GM13977 (cell line): ENCODE data around the gene CHST15.

Source experiments
- DNase-seq: peaks from one replicate; pipeline ENCODE4 v3.0.0; 2012; ENCODE audit warnings: low spot score
- CTCF ChIP-seq: IDR thresholded peaks from 2 replicates; pipeline ENCODE4 v1.5.1; 2012; ENCODE audit warnings: mild to moderate bottlenecking, control low read depth; ENCODE audit not compliant: insufficient read depth; ENCODE audit errors: extremely low read depth, missing control alignments
- in situ Hi-C: fragments of 300-500 bp; cut with MboI; formaldehyde crosslinking; loops from one replicate; pipeline ENCODE4 v1.12.0; 2022; ENCODE audit warnings: low sequenced_read_pairs, low pct_unique_long_range_greater_than_20kb, mixed read lengths, inconsistent platforms; ENCODE audit not compliant: unreplicated experiment

CHST15 gene

DNA sequence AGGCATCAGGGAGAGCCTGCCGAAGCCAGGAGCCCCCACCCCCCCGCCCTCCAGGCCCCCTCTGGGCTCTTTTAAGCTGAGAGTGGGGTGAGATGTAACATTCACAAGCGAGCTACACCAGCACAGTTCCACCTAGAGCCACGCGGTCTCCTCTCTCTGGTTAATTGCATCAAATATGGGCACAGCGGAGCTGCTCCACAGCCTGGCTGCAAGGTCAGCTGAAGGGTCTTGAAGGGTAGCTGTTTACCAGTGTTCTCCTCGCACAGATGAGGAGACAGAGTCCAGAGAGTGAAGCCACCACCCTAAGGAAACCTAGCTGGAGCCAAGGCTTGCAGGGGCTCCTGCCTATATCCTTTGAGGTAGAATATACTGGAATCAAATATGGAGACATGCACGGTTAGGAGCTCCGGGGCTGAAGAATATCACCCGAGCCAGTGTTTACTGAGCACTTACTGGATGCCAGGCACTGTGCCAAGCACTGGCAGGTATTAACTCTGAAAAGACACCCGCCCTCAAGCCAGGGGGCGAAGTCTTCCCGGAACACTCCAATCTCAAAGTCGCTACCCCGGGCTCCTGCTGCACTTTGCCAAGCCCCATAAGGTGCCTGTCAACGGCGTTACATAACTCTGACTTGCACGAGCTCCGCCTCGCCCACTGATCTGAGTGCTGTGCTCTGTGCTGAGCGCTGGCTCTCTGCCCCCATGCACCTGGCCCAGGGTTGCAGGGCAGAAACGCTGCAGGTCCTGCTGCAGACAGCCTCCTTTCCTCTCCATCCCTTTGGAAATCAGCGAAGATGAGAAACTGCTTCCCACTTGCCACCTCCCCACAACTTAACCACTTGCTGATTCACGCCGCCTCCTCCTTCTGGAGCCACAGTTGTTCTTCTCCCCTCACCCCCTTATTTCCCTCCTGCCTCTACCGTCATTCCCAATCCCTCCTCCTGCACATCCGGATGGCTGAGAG, 5.4 kb downstream of the CHST15 start:
- no peak for DNase-seq
- in situ Hi-C loops, result no loop called here
- TF ChIP-seq CTCF, result no peak

DNA sequence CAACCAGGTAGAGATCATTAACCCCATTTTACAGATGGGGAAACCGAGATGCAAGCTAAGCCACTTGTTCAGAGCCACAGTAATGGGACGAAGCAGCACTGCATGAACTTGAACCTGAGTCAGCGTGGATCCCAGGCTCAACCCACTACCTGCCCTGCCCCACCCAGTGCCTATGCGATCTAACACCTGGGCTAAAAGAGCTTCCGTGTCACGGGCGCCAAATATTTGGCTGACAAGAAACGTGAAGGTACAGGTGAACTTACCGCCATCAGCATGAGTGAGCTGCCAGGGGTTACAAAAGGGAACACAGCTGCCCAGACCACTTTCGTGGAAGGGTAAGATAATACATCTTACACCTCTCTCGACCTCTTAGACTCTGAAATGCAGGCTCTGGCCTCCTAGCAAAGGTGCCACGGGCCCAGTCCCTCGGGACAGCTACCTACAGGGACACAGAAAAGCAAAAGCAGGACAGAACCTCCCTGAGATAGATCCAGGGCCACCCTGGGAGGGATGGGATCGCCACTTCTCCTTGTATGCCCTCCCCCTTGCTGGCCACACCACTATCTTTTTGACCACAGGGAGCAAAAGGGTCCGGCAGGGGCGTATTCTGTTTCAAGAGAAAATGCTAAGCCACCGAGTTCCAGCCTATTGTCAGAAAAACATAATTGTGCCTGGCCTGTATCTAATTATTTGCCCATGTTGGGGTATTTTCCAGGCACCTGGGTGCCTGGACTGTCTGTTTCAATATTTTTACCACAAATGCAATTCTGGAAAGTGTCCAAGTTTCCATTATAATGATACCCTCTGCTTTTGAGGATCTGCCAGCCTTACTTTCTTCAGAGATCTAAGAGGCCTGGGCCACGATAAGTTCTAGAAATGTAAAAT, 6.4 kb downstream of the CHST15 start:
- no peak for TF ChIP-seq CTCF
- in situ Hi-C loops, result no loop called here

DNA sequence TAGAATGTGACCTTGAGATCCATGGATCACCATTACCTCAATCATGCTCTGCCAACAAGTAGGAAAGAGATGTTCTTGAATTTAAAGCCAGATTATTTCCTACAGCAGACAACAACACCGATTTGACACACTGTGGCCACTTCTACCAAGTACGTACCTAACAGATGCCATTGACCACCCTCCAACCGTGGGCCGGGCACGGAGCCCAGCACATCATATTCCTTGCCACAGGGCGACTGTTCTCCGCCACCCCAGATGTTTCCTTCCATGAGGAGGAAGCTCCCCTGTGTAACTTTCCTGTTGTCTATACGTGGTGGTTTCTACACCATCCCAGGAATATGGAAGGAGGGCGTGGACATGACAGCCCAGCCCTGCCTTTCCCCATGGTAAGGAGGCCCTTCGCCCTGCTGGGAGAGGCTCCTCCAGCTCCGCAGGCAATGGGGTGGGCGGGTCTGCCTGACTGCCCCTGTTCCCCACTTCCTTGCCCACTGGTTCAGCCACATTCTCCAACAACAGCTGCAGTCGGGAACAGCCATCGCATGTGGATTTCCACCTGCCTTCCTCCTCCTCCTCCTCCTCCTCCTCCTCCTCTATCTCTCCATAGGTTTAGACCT, 7.2 kb downstream of the CHST15 start:
- TF ChIP-seq CTCF, result no peak
- in situ Hi-C loops, result no loop called here
- DNase-seq, result no peak

More for the DNA sequence above, 6.4 kb downstream of the CHST15 start:
- no peak for DNase-seq

DNA sequence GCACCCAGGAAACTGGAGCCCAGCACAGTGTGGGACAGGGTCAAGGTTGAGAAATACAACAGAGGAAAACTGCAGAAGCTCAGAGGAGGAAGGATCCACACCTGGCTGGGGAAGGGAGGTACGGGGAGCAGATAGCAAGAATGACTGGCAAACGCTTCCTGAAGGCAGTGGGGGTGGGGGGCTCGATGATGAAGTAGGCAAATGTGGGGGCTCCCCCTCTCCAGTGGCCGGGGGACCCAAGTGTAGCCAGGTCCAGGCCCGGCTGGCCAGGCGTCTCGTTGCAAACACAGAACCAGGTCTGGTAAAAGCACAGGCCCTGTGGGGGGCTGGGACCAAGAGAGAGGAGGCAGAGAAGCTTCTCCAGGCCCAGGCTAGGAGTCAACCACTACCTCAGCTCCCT, 7.7 kb downstream of the CHST15 start:
- DNase-seq, result no peak
- TF ChIP-seq CTCF, result no peak
- in situ Hi-C loops, result no loop called here

DNA sequence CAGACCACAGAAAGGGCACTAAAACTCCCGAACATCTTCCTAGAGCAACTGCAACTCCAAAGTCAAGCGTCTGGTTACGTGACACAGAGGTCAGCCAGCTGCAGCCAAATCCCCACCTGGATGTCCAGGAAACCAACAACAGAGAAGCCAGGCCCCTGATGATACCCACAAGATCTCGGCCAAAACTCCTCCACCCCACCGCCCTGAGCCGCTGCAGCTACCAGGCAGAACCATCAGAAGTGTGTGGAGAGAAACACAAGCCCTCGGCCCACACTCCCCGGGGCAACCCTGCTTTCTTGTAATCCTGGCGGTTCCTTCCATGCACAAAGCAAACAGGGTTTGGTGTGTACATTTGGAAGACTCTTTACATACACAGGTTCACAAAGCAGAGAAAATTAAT, 8.7 kb downstream of the CHST15 start:
- no peak for DNase-seq
- in situ Hi-C loops, result no loop called here
- TF ChIP-seq CTCF, result no peak

DNA sequence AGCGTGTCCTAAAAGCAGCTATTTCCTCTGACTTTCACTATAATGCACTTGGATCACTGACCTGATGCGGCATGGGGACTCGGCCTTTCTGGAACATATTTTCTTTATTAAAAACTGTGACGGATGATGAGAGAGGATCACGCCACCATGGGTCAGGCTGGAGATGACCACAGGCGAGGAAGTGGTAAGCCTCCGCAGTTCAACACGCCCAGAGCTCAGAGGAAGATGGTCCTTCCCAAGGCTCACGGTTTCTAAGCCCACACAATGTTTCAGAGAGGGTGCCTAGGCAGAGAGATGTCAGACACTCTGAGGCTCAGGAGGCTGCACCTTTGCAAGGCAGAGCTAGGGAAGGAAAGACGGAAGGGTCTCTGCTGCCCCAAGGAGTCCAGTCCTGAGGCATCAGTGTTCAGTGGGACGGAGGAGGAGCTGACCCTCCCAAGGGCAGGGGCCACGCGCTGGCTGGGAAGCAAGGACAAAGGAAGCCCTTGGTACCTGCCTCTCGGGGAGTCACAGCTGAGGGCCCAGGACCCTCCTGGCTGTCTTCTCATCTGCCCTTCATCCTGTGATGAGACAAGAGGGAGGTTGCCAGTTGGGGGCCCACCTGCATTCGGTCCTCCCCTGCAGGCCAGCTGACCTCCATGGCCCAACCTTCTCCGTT, 9.5 kb downstream of the CHST15 start:
- DNase-seq, result no peak
- TF ChIP-seq CTCF, result no peak
- in situ Hi-C loops, result no loop called here
